Choroid plexus epithelial cell (primary cell): ENCODE measurements around the gene MAGIX.
"Not testable (repeated sequence)": the region's sequence is repeated elsewhere in the genome, so short reads cannot be mapped to it uniquely, and the experiment has no call there.

Source experiments
- DNase-seq: peaks from one replicate; pipeline ENCODE4 v3.0.0-alpha.2; 2010; ENCODE audit warnings: low read depth
- H3K4me3 ChIP-seq: 2 replicates; pipeline ENCODE4 v1.5.1; 2011; ENCODE audit warnings: low read depth, mild to moderate bottlenecking, control low read depth, low read length, moderate library complexity
- TF ChIP-seq, protein P1 (sequence below): conservative IDR thresholded peaks from 2 replicates; pipeline ENCODE4 v1.5.1; 2011; ENCODE audit warnings: low read depth, mild to moderate bottlenecking, control low read depth, inconsistent platforms, low read length, moderate library complexity

MAGIX gene

DNA sequence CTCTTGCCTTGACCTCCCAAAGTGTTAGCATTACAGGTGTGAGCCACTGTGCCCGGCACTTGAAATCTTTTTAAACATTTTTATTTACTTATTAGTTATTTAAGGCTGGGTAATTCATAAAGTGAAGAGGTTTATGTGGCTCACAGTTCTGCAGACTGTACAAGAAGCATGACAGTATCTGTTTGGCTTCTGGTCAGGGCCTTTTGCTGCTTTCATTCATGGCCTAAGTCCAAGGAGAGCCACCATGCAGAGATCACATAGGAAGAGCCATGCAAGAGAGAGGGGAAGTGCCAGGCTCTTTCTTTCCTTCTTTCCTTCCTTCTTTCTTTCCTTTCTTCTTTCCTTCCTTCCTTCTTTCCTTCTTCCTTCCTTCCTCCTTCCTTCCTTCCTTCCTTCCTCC, 28.8 kb upstream of the MAGIX start:
- DNase-seq = no peak
- TF ChIP-seq, protein P1, sequence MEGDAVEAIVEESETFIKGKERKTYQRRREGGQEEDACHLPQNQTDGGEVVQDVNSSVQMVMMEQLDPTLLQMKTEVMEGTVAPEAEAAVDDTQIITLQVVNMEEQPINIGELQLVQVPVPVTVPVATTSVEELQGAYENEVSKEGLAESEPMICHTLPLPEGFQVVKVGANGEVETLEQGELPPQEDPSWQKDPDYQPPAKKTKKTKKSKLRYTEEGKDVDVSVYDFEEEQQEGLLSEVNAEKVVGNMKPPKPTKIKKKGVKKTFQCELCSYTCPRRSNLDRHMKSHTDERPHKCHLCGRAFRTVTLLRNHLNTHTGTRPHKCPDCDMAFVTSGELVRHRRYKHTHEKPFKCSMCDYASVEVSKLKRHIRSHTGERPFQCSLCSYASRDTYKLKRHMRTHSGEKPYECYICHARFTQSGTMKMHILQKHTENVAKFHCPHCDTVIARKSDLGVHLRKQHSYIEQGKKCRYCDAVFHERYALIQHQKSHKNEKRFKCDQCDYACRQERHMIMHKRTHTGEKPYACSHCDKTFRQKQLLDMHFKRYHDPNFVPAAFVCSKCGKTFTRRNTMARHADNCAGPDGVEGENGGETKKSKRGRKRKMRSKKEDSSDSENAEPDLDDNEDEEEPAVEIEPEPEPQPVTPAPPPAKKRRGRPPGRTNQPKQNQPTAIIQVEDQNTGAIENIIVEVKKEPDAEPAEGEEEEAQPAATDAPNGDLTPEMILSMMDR = no peak
- H3K4me3 ChIP-seq = no peak overlapping the region

DNA sequence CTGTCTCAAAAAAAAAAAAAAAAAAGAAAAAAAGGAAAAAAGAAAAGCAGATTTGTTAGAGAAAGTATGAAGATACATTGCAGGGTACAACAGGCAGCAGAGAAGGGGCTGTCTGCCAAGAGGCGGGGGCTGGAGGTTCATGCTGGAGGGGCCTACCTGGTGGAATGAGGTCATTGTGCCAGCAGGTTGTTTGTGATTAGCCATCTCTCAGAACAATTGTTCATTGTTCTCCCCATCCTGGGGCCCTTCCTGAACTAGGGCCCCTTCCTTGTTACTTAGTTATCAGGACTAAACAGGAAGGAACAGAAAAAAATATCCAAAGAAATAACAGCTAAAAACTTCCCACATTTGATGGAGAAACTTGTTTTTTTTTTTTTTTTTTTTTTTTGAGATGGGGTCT, 25.1 kb upstream of the MAGIX start:
- no peak for DNase-seq
- H3K4me3 ChIP-seq = no peak overlapping the region
- TF ChIP-seq, protein P1 = no peak

DNA sequence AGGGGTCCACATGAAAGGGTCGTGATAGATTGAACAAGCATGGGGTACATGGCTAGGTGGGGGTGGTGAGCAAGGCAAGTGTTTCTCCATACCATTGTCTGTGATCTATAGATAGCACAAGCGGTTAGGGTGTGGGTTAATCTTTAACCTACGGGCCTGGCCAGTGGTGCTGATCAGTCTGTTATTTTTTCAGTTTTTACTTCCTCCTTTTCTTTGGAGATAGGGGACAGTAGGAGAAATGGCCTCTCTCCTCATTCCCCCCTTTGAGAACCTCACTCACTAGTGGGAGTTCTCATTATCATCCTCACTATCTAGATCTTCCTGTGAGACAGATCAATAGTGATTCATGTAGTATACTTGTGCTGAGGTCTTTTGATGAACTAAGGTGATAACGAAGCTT, 22.8 kb upstream of the MAGIX start:
- DNase-seq = no peak
- H3K4me3 ChIP-seq = no peak overlapping the region
- TF ChIP-seq, protein P1 = no peak

DNA sequence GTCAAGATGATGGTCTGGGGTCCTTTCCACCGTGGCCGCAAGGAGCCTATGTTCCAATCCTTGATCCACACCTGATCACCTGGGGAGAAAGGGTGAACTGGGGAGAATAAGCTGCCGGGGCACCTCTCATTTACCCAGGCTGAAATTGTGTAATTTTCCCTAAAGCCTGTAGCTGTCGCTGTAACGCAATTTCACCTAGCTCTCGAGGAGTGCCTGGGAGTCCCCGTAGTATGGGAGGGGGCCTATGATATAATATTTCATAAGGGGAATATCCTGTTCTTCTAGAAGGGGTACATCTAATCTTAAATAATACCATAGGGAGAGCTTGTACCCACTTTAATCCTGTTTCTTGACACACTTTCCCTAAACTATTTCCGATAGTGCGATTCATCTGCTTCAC, 20.3 kb upstream of the MAGIX start:
- not testable (repeated sequence) for H3K4me3 ChIP-seq
- TF ChIP-seq, protein P1 = peak; percentile 56
- peak; percentile 26 for DNase-seq

DNA sequence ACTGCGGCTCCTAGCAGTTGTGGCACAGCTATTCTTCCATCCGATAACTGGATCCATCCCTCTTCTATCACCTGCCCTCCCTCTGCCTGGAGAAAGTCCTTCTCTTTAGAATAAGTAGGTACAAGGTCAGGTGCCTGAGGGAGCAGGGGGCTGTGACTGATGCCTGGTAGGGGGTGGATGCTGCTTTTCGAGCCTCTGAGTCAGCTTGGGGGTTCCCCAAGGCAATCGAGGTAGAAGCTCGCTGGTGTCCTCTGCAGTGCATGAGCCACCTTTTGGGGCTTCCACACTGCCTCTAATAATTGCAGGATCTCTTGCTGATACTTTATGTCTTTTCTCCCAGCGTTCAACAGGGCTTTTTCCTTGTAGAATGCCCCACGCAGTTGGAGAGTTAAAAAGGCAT, 19.4 kb upstream of the MAGIX start:
- not testable (repeated sequence) for DNase-seq

DNA sequence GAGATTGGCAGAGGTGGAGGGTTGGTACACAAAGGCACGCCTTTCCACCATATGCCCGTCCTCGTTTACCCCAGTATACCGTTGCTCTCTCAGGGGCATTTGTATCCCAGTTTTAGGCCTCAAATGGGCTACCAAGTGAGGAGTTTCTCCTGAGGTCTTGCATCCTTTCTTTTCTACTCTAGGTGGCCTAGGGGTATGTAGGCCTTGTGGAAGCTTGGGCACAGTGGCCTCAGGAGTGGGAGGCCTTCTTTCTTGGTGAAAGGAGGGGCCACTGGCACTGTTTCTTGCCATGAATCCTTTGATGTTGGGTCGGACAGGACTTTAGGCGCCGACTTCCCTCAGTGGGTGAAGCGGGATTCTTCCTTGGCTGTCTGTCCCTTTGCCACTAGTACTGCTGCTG, 15.3 kb upstream of the MAGIX start:
- H3K4me3 ChIP-seq = no peak overlapping the region
- no peak for DNase-seq
- TF ChIP-seq, protein P1 = no peak

More for the DNA sequence above, 19.4 kb upstream of the MAGIX start:
- not testable (repeated sequence) for H3K4me3 ChIP-seq

DNA sequence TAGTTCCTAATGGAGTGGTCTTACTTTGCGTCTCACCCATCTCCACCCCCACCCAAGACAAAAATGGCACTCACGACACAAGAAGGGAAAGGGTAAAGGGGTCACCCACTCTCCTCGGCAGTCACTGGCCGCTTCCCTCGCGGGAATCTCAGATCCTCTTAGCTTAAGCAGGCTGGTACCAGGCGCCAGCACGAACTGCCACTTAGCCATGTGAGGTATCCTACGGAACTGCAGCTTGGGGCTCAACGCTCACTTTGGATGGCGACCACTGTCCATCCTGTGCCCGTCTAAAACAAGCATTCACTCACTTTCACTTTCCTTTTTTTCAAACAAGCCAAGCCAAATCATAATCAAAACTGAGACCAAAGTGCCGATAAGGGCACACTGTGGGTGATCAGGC, 14.6 kb upstream of the MAGIX start:
- H3K4me3 ChIP-seq = no peak overlapping the region
- TF ChIP-seq, protein P1 = no peak
- DNase-seq = no peak

DNA sequence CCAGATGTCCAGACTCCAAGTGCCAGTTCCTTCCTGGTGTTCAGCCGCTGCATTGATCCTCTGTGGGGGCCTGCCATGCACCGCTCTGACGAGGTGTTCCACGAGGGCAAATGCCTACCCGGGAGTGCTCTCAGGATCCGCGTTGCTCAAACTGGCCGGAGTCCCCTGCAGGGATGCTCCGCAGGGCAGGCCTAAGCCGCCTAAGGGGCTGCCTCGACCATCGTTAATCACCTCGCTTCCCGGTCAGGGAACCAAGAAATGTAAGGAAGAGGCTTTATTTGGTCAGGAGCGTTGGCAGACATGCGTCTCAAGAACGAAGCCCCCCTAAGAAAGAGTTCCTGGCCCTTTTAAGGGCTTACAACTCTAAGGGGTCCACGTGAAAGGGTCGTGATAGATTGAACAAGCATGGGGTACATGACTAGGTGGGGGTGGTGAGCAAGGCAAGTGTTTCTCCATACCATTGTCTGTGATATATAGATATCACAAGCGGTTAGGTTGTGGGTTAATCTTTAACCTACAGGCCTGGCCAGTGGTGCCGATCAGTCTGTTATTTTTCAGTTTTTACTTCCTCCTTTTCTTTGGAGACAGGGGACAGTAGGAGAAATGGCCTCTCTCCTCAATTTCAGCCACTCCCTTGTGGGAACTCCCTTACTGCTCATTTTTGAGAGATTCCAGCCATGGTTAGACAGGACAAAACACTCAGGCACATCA, 14.0 kb upstream of the MAGIX start:
- not testable (repeated sequence) for DNase-seq, H3K4me3 ChIP-seq

DNA sequence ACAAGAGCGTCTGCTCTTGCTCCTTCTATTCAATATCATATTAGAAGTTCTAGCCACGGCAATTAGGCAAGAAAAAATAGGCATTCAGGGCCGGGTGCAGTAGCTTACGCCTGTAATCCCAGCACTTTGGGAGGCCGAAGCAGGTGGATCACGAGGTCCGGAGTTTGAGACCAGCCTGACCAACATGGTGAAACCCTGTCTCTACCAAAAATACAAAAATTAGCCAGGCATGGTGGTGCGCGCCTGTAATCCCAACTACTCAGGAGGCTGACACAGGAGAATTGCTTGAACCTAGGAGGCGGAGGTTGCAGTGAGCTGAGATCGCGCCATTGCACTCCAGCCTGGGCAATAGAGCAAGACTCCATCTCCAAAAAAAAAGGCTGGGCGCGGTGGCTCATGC, 13.3 kb upstream of the MAGIX start:
- not testable (repeated sequence) for DNase-seq, H3K4me3 ChIP-seq
